DMS53 treated with DMSO at 0.1 percent for 48 hours (cell line): ENCODE measurements around the gene PTGR1.
"Not testable (repeated sequence)": the region's sequence is repeated elsewhere in the genome, so short reads cannot be mapped to it uniquely, and the experiment has no call there.

Source experiments
- DNase-seq: peaks from one replicate; lab custom pipeline; 2025; ENCODE audit not compliant: unreplicated experiment; lab: John Stamatoyannopoulos, UW

Gene PTGR1

GRCh38 chr9:111599092-111599954, at the start of gene PTGR1:
Gene PTGR1, minus strand, starts transcription at chr9:111599647. Its CDS starts 2,225 bp downstream, at chr9:111597422.
- DNase-seq: peak; percentile 54

DNA sequence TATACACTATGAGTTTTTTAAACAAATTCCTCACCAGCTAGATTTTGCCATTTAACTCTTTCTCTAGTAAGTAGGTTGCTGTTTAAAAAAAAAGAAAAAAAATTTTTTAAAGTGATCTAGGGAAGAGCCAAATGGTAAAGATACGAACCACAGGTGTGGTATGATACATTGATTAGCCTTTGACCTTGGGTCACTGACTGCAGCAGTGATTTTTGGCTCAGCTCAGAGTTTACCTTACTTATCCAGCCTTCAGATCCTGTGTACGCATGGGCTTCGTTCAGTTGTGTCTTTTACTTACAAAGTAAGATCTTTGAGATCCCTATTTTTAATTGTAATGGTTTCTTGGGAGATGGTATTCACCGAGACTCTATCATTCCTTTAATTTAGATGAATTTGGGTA, 49.6 kb upstream of the PTGR1 start:
- no peak for DNase-seq

DNA sequence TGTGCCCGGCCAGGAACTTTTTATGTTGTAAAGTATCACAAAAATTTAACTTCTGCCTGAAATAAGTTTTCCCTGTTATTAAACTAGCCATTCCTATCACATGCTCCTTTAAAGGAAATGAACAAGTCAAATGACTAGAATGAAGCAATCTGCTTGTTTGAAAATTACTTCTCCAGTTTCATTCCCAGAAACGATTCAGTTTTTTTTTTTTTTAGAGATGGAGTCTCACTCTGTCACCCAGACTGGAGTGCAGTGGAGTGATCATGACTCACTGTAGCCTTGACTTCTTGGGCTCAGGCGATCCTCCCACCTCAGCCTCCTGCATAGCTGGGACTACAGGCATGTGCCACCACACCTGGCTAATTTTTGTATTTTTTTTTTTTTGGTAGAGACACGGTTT, 48.6 kb upstream of the PTGR1 start:
- DNase-seq: no peak

GRCh38 chr9:111646417-111646816, 47.0 kb upstream of the PTGR1 start:
- DNase-seq: no peak

DNA sequence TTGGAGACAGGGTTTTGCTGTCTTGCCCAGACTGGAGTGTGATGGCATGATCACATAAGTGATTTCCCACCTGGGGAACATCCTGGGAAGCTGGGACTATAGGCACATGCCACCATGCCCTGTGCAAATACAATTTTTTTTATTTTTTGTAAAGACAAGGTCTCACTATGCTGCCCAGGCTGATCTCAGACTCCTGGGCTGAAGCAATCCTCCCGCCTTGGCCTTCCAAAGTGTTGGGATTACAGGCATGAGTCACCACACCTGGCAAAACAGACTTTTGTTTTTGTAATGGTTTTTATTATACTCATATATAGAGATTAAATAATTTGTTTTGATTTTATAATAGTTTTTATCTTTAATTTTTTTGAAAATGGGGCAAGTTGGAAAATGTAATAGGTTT, 46.4 kb upstream of the PTGR1 start:
- DNase-seq: no peak

- DNase-seq: no peak
Observed at GRCh38 chr9:111644195-111644772, 44.8 kb upstream of the PTGR1 start.

- no peak for DNase-seq
Observed at GRCh38 chr9:111637421-111637950, 38.0 kb upstream of the PTGR1 start.

GRCh38 chr9:111634860-111635259, 35.4 kb upstream of the PTGR1 start:
- DNase-seq: no peak

GRCh38 chr9:111633389-111633736, 33.9 kb upstream of the PTGR1 start:
- DNase-seq: no peak

- DNase-seq: no peak
Observed at GRCh38 chr9:111632695-111633388, 33.4 kb upstream of the PTGR1 start.

- DNase-seq: no peak
Observed at GRCh38 chr9:111632060-111632459, 32.6 kb upstream of the PTGR1 start.

DNA sequence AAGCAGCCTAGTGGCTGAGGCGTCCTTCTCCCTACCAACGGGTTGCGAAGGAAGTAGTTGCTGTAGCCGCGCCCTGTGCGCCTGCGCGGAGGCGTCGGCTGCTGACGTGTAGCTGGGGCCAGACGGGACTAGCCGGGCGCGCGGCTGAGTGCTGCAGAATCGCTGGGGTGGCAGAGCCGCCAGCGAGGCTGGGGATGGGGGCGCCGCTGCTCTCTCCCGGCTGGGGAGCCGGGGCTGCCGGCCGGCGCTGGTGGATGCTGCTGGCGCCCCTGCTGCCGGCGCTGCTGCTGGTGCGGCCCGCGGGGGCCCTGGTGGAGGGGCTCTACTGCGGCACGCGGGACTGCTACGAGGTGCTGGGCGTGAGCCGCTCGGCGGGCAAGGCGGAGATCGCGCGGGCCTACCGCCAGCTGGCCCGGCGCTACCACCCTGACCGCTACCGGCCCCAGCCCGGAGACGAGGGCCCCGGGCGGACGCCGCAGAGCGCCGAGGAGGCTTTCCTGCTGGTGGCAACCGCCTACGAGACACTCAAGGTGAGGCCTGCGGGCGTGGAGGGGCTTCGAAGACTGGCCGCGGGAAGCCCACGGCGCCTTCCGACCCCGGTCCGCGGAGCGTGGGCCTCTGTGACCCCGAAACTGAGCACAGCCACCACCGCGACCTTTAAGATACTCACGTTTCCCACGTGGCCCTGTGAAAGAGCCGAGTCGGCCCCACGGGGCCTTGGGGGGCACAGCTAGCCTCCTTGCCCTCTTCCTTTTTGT, 31.9 kb upstream of the PTGR1 start, which contains the start of gene DNAJC25:
TSS of gene DNAJC25 (plus strand) at position 121 of the 758 bp plus-strand sequence. CDS start at position 195, 74 bp downstream.
- peak; percentile 89 for DNase-seq

DNA sequence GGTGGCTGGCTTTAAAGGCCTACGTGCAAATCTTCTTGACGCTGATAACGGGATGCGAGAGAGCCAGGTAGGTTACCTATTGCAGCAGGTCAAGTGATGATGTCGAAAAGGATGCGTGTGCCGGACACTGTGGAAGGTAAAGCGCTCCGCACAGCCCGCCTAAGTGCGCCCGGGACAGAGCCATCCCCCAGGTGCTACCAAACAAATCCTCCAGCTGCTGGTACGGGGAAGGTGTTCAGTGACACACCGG, 31.4 kb upstream of the PTGR1 start:
- no peak for DNase-seq

DNA sequence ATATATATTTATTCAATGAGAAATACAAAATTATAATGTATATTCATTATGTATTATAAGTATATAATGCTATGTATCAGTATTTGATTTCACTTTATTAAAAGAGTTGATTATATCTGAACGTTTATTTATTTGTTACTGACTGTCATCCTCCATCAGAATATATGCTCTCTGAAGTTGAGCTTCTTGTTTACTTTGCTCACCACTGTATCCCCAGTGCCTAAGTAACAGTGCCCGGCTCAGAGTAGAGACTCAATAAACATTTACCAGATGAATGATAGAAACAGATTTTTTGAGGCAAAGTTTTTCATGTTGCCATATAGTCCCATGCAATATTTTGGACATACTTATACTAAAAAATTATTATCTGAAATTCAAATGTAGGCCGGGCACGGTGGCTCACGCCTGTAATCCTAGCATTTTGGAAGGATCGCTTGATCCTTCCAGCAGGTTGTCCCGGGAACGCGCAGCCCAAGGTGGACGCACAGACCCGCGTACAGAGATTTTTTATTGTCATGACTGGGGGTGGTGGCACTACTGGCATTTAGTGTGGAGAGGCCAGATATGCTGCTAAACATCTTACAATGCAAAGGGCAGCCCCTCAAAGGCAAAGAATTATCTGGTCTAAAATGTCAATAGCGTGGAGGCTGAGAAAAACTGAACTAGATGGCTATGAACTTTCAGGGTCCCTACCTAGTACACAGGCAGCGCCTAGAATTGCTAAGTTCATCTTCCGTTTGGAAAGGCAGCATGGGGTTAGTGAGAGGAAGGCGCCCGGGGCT, 30.9 kb upstream of the PTGR1 start:
- DNase-seq: no peak

DNA sequence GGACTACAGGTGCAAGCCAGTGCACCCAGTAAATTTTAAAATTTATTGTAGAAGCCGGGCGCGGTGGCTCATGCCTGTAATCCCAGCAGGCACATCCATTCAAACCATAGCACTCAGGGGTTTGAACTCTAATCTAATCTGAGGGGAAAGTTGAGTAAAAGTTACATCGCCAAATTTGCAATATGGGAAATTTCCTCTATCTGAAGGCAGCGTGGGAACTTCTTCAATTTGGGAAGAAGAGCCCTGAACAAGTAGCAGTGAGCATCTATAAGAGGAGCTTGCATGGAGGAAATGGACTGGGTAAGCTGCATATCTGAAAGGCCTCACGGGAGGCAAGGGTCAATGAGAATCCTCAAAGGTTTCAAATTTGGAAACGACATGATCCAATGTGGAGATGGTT, 29.0 kb upstream of the PTGR1 start:
- no peak for DNase-seq

GRCh38 chr9:111627260-111627963, 28.0 kb upstream of the PTGR1 start:
- no peak for DNase-seq

- no peak for DNase-seq
Observed at GRCh38 chr9:111622626-111623025, 23.2 kb upstream of the PTGR1 start.

DNA sequence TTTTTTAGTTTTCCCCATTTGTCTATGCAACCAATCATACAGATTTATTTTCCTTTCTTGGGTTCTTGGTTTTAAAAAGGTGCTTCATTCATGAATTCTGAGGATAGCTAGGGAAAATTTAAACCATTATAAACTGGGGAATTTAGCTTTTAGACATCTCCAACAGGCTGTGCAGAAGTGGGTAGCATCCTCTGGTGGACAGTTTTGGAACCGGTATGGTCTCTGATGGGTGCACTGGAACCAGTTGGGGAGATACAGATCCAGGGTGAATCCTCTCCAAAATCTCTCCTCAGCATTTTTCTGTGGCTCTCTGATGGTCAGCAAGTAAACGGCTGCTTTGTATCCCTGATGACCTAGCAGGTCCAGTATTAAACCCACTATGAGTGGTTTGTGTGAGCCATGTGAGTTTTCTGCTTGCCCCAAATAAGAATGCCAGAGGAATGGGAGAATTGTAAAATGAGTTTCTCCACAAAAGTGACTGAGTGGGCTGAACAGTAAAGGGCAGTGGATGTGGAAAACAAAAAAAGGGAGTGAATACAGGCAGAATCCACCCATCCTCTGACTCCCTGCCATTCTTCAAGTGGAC, 22.5 kb upstream of the PTGR1 start:
- DNase-seq: no peak

DNA sequence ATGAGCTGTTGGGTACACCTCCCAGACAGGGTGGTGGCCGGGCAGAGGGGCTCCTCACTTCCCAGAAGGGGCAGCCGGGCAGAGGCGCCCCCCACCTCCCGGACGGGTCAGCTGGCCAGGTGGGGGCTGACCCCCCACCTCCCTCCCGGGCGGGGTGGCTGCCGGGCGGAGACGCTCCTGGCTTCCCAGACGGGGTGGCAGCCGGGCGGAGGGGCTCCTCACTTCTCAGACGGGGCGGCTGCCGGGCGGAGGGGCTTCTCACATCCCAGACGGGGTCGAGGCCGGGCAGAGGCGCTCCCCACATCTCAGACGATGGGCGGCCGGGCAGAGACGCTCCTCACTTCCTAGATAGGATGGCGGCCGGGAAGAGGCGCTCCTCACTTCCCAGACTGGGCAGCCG, 17.9 kb upstream of the PTGR1 start:
- not testable (repeated sequence) for DNase-seq

- no peak for DNase-seq
Observed at GRCh38 chr9:111615928-111616327, 16.5 kb upstream of the PTGR1 start.
